Spleen (tissue), 7 donors: Measurements from ENCODE around the gene GPR78.

Experiments
- CTCF ChIP-seq, 11 experiments: fragments of 200-600 bp in 7 of 11; fragments of 450-650 bp in 4 of 11; sonication (generic) in 4 of 11; IDR thresholded peaks in 8 of 11; conservative IDR thresholded peaks in 3 of 11; 1 replicate in 7 of 11; 2 replicates in 4 of 11; pipeline versions ENCODE4 v1.4.0 to v1.8.0; 2016 to 2021; ENCODE audit warnings: antibody characterized with exemption in 11 of 11, inconsistent platforms in 4 of 11, mild to moderate bottlenecking in 1 of 11
- POLR2AphosphoS5 ChIP-seq, 3 donors: sonication (generic); formaldehyde crosslinking; IDR thresholded peaks; one replicate each; pipeline ENCODE4 v1.5.1; 2017; ENCODE audit warnings: antibody characterized with exemption in 3 of 3
- donor health status: DM: no; HTN: no; CAD: no; lungs with moderate emphysema.
- donor health status: DM: no; HTN: no; CAD: no.
- donor health status: DM: no; HTN: no; CAD: no.

GRCh38 chr4:8544741-8545438, 35.3 kb upstream of the GPR78 start:
- TF ChIP-seq CTCF (IDR thresholded peaks at IDR 0.05 in 8 of 11, conservative IDR thresholded peaks at IDR 0.05 in 3 of 11) (no peak), POLR2AphosphoS5 (IDR thresholded peaks at IDR 0.05) (no peak)
